ENCODE results near the gene WBP2.

GRCh38 chr17:75806822-75807500, 48.2 kb downstream of the WBP2 start:
- TF ChIP-seq TAF1 (IDR thresholded peaks at IDR 0.05; ENCODE audit: low read depth, low read length) (no peak), POLR2AphosphoS5 (IDR thresholded peaks at IDR 0.05; ENCODE audit: low read depth, low read length) (no peak)

All from GM12891 (cell line).